Upper lobe of left lung (tissue), 4 donors: Measurements from ENCODE around the gene LZTR1.

ENCODE experiments used
- EP300 ChIP-seq, 4 donors: sonication (generic); formaldehyde crosslinking; IDR thresholded peaks; one replicate each; pipeline ENCODE4 v1.5.1; 2017; ENCODE audit warnings: antibody characterized with exemption in 4 of 4, control low read depth in 2 of 4
- POLR2A ChIP-seq, 4 donors: fragments of 450-650 bp; IDR thresholded peaks; one replicate each; pipeline ENCODE4 v1.5.1; 2016 to 2017; ENCODE audit warnings: antibody characterized with exemption in 4 of 4, mild to moderate bottlenecking in 2 of 4
- POLR2AphosphoS5 ChIP-seq, 2 donors: sonication (generic); formaldehyde crosslinking; IDR thresholded peaks; one replicate each; pipeline ENCODE4 v1.5.1; 2017; ENCODE audit warnings: antibody characterized with exemption in 2 of 2
- TF ChIP-seq, protein P1 (sequence below), 6 experiments: fragments of 450-650 bp in 4 of 6; fragments of 200-600 bp in 2 of 6; sonication (generic) in 2 of 6; IDR thresholded peaks; one replicate each; pipeline ENCODE4 v1.5.1; 2016 to 2019; ENCODE audit warnings: antibody characterized with exemption in 6 of 6

DNA sequence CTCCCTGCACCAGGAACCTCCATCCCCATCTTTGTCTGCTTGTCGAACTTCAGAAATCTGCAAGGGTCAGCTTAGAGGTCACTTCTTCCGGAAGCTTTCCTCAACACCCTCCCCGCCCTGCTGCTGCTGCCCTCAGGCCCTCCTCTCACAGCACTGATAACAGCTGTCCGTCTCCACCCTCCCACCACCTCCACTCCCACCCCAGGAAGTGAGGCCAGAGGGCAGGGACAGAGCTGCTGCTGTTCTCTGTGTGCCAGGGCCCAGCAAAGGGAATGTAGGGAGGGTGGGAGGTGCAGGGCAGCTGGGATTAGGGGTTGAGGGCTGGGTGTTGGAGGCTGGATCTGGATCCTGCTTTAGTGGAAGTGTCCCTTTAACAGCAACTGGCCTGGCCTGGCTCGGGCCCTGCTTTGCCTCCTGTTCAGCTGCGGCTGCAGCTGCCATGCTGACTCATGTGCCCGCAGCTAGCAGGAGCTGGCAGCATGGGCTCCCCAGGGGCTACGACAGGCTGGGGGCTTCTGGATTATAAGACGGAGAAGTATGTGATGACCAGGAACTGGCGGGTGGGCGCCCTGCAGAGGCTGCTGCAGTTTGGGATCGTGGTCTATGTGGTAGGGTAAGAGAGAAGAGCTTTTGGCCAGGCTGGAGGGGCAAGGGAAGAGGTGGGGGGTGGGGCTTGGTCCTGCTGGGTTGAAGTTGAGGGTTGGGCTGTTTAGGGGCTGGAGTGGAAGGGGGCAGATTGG lies 32.8 kb downstream of the LZTR1 start, which contains the start of gene P2RX6:
- TF ChIP-seq POLR2AphosphoS5 (IDR thresholded peaks at IDR 0.05) = no peak
- TF ChIP-seq, protein P1, sequence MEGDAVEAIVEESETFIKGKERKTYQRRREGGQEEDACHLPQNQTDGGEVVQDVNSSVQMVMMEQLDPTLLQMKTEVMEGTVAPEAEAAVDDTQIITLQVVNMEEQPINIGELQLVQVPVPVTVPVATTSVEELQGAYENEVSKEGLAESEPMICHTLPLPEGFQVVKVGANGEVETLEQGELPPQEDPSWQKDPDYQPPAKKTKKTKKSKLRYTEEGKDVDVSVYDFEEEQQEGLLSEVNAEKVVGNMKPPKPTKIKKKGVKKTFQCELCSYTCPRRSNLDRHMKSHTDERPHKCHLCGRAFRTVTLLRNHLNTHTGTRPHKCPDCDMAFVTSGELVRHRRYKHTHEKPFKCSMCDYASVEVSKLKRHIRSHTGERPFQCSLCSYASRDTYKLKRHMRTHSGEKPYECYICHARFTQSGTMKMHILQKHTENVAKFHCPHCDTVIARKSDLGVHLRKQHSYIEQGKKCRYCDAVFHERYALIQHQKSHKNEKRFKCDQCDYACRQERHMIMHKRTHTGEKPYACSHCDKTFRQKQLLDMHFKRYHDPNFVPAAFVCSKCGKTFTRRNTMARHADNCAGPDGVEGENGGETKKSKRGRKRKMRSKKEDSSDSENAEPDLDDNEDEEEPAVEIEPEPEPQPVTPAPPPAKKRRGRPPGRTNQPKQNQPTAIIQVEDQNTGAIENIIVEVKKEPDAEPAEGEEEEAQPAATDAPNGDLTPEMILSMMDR (IDR thresholded peaks at IDR 0.05) = no peak
- no peak for TF ChIP-seq POLR2A (IDR thresholded peaks at IDR 0.05)
- no peak for TF ChIP-seq EP300 (IDR thresholded peaks at IDR 0.05)
